Measurements from ENCODE around the gene CYFIP1. TPM values are rescaled to one million over a fixed set of nuclear protein-coding genes. Genes with fewer than 3 reads are reported as not detected.

Gene CYFIP1
- total and polyA plus RNA-seq, 2 donors from 2014 or later, result 32.3 to 143 TPM

DNA sequence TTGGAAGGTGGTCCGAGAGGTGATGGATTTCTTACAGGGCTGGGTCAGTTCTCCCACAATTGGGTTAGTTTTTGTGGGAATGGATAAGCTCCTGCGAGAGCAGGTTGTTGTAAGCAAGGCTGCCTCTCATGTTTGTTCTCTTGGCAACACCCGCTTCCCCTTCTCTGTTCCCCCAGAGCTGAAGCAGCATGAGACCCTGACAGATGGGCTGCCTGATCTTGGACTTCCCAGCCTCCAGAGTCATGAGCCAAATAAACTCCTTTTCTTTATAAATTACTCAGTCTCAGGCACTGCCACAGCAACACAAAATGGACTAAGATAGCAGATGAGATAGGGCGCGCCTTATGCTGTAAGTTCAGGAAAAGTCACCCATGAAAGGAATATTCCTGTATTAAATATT lies 103.1 kb downstream of the CYFIP1 start:
- DNase-seq, result no peak
- Histone ChIP-seq H3K36me3 (ENCODE audit: control insufficient read depth in 2 of 3, insufficient read depth in 3 of 3, low read length in 3 of 3) (peaks cover 5 to 56% (median 34%) of the 10 kb centered on the region in 3 donors), H3K4me1 (ENCODE audit: control insufficient read depth in 2 of 3, insufficient read depth in 2 of 3, low read depth in 1 of 3, low read length in 3 of 3) (peaks cover 0 to 5% (median 2%) of the 10 kb centered on the region in 3 donors), H3K9ac (ENCODE audit: low read length in 3 of 3) (no peak overlapping the region), H3K4me3 (ENCODE audit: low read length in 3 of 3) (no peak overlapping the region), H3K9me3 (ENCODE audit: control insufficient read depth in 2 of 3, insufficient read depth in 1 of 3, low read length in 3 of 3) (no peaks in the 10 kb centered on the region), H3K27ac (ENCODE audit: low read depth in 2 of 2, low read length in 2 of 2) (no peak overlapping the region), H3K27me3 (ENCODE audit: control insufficient read depth, insufficient read depth, low read length) (no peaks in the 10 kb centered on the region)
- intact Hi-C loops (cut with DNase I), result no loop called here
- FAIRE-seq, result no peak
- TF ChIP-seq, protein P1, sequence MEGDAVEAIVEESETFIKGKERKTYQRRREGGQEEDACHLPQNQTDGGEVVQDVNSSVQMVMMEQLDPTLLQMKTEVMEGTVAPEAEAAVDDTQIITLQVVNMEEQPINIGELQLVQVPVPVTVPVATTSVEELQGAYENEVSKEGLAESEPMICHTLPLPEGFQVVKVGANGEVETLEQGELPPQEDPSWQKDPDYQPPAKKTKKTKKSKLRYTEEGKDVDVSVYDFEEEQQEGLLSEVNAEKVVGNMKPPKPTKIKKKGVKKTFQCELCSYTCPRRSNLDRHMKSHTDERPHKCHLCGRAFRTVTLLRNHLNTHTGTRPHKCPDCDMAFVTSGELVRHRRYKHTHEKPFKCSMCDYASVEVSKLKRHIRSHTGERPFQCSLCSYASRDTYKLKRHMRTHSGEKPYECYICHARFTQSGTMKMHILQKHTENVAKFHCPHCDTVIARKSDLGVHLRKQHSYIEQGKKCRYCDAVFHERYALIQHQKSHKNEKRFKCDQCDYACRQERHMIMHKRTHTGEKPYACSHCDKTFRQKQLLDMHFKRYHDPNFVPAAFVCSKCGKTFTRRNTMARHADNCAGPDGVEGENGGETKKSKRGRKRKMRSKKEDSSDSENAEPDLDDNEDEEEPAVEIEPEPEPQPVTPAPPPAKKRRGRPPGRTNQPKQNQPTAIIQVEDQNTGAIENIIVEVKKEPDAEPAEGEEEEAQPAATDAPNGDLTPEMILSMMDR (IDR thresholded peaks at IDR 0.05; ENCODE audit: borderline replicate concordance, extremely low read depth, insufficient read depth), result no peak

DNA sequence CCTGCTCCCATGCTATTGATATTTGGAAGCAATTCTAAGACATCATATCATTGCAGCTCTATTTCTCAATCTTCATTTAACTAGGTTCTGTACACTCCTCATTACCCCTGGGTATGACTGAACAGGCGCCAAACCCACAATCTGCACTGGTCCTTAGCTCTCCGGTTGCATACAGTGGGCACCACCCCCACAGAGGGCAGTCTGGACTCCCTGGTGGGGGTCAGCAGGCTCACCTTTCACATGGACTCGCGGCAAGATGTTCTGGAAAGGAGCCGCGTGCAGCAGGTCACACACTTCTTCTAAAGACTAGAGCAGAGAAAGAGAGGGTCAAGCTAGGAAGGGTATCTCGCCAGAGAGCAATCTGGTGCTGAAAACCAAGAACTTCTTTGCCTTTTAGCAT lies 105.2 kb downstream of the CYFIP1 start:
- Histone ChIP-seq H3K9me3 (ENCODE audit: control insufficient read depth in 2 of 3, insufficient read depth in 1 of 3, low read length in 3 of 3) (no peaks in the 10 kb centered on the region), H3K4me3 (ENCODE audit: low read length in 3 of 3) (no peak overlapping the region), H3K27me3 (ENCODE audit: control insufficient read depth, insufficient read depth, low read length) (no peaks in the 10 kb centered on the region), H3K4me1 (ENCODE audit: control insufficient read depth in 2 of 3, insufficient read depth in 2 of 3, low read depth in 1 of 3, low read length in 3 of 3) (peaks cover 0 to 5% (median 2%) of the 10 kb centered on the region in 3 donors), H3K36me3 (ENCODE audit: control insufficient read depth in 2 of 3, insufficient read depth in 3 of 3, low read length in 3 of 3) (peaks cover 5 to 52% (median 34%) of the 10 kb centered on the region in 3 donors), H3K9ac (ENCODE audit: low read length in 3 of 3) (no peak overlapping the region), H3K27ac (ENCODE audit: low read depth in 2 of 2, low read length in 2 of 2) (no peak overlapping the region)
- intact Hi-C loops (cut with DNase I), result no loop called here
- DNase-seq (peak; percentile 41 to 60 (median 50)), FAIRE-seq (no peak)
- TF ChIP-seq, protein P1 (IDR thresholded peaks at IDR 0.05; ENCODE audit: borderline replicate concordance, extremely low read depth, insufficient read depth), result no peak

DNA sequence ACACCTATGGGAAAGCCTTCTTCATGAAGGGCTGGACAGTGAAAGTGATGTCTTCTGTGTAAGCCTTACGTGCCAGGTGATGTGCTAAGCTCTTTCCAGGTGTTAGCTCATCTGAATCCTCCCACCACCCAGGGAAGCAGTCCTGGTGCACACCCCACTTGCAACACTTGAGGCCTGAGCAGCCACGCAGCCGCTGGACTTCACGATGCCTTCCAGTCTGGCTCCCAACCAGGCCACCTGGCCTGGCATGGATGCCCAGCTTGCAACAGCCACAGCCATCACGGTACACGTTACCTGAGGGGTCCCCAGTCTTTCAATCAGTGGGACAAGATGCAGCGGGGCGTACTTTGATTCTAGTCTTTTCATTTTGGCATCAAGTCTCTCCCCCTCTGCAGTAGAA lies 105.9 kb downstream of the CYFIP1 start:
- Histone ChIP-seq H3K27ac (ENCODE audit: low read depth in 2 of 2, low read length in 2 of 2) (no peak overlapping the region), H3K36me3 (ENCODE audit: control insufficient read depth in 2 of 3, insufficient read depth in 3 of 3, low read length in 3 of 3) (peaks cover 5 to 59% (median 39%) of the 10 kb centered on the region in 3 donors), H3K4me3 (ENCODE audit: low read length in 3 of 3) (no peak overlapping the region), H3K9me3 (ENCODE audit: control insufficient read depth in 2 of 3, insufficient read depth in 1 of 3, low read length in 3 of 3) (no peaks in the 10 kb centered on the region), H3K9ac (ENCODE audit: low read length in 3 of 3) (no peak overlapping the region), H3K4me1 (ENCODE audit: control insufficient read depth in 2 of 3, insufficient read depth in 2 of 3, low read depth in 1 of 3, low read length in 3 of 3) (peaks cover 0 to 5% (median 2%) of the 10 kb centered on the region in 3 donors), H3K27me3 (ENCODE audit: control insufficient read depth, insufficient read depth, low read length) (no peaks in the 10 kb centered on the region)
- DNase-seq (peak in 1 of 5 donors; percentile 50), FAIRE-seq (no peak)
- TF ChIP-seq, protein P1 (IDR thresholded peaks at IDR 0.05; ENCODE audit: borderline replicate concordance, extremely low read depth, insufficient read depth), result no peak
- intact Hi-C loops (cut with DNase I), result no loop called here

DNA sequence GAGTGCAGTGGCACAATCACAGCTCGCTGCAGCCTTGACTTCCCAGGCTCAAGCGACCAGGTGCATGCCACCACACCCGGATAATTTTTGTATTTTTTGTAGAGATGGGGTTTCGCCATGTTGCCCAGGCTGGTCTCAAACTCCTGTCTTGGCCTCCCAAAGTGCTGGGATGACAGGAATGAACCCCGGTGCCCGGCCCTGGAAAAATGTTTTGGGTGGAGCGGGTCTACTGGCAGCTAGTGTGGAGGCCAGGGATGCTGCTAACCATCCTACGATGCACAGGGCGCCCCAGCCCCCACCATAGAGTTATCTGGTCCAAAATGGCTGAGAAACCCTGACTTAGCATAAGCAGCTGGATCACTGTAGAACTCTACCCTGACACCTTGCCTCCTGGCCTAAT lies 106.3 kb downstream of the CYFIP1 start:
- Histone ChIP-seq H3K36me3 (ENCODE audit: control insufficient read depth in 2 of 3, insufficient read depth in 3 of 3, low read length in 3 of 3) (peaks cover 7 to 63% (median 43%) of the 10 kb centered on the region in 3 donors), H3K27ac (ENCODE audit: low read depth in 2 of 2, low read length in 2 of 2) (no peak overlapping the region)
- FAIRE-seq, result no peak

More for the DNA sequence above, 106.3 kb downstream of the CYFIP1 start:
- Histone ChIP-seq H3K9me3 (ENCODE audit: control insufficient read depth in 2 of 3, insufficient read depth in 1 of 3, low read length in 3 of 3) (no peaks in the 10 kb centered on the region), H3K27me3 (ENCODE audit: control insufficient read depth, insufficient read depth, low read length) (no peaks in the 10 kb centered on the region), H3K4me3 (ENCODE audit: low read length in 3 of 3) (no peak overlapping the region), H3K4me1 (ENCODE audit: control insufficient read depth in 2 of 3, insufficient read depth in 2 of 3, low read depth in 1 of 3, low read length in 3 of 3) (peaks cover 0 to 5% (median 2%) of the 10 kb centered on the region in 3 donors), H3K9ac (ENCODE audit: low read length in 3 of 3) (no peak overlapping the region)
- peak in 1 of 5 donors; percentile 59 for DNase-seq
- intact Hi-C loops (cut with DNase I), result no loop called here
- TF ChIP-seq, protein P1 (IDR thresholded peaks at IDR 0.05; ENCODE audit: borderline replicate concordance, extremely low read depth, insufficient read depth), result no peak
